NAMALWA (cell line): ENCODE data around the gene TM7SF3.
"Not testable (repeated sequence)": the region's sequence is repeated elsewhere in the genome, so short reads cannot be mapped to it uniquely, and the experiment has no call there.

Experiments
- DNase-seq: peaks from one replicate; pipeline ENCODE4 v3.0.0-alpha.2; 2015; ENCODE audit warnings: low spot score

The TM7SF3 gene, protein sequence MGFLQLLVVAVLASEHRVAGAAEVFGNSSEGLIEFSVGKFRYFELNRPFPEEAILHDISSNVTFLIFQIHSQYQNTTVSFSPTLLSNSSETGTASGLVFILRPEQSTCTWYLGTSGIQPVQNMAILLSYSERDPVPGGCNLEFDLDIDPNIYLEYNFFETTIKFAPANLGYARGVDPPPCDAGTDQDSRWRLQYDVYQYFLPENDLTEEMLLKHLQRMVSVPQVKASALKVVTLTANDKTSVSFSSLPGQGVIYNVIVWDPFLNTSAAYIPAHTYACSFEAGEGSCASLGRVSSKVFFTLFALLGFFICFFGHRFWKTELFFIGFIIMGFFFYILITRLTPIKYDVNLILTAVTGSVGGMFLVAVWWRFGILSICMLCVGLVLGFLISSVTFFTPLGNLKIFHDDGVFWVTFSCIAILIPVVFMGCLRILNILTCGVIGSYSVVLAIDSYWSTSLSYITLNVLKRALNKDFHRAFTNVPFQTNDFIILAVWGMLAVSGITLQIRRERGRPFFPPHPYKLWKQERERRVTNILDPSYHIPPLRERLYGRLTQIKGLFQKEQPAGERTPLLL

GRCh38 chr12:27014085-27014858 is at the start of gene TM7SF3:
Gene TM7SF3, minus strand, starts transcription at chr12:27014384. Its CDS starts 216 bp downstream, at chr12:27014168.
- peak; percentile 97 for DNase-seq

DNA sequence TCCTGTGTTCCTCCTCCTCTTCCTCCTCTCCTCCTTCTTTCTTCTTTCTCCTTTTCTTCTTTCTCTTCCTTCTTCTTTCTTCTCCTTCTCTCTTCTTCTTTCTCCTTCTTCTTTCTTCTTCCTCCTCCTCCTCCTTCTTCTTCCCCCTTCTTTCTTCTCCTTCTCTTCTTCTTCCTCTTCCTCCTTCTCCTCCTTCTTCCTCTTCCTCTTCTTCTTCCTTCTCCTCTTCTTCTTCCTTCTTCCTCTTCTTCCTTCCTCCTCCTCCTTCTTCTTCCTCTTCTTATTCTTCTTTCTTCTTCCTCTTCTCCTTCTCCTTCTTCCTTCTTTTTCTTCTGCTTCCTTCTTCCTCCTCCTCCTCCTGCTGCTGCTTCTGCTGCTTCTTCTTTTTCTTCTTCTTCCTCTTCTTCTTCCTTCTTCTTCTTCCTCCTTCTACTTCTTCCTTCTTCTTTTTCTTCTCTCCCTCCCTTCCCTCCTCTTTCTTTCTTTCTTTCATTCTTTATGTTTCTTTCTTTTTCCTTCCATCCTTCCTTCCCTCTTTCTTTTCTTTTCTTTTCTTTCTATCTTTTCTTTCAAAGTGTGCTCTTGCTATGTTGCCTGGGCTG is 49.2 kb upstream of the TM7SF3 start:
- no peak for DNase-seq

GRCh38 chr12:27061317-27061716 is 47.1 kb upstream of the TM7SF3 start:
- no peak for DNase-seq

DNA sequence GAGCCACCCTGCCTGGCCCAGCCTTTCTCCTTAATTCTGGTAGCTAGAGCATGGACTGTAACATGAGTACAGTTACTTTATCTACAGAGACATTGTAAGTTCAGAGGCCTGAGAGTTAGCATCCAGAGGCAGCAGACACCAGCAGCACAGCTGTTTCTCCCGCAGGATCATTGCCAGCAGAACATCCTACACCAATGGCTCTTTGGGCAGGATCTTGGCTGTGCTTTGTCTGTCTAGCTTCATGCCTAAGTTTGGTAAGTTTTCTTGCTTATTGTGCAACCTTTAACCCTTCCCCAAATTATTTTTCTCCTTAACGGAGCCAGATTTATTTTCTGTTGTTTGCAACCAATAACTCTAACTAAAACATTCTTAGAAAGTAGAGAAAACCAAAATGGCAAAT is 46.6 kb upstream of the TM7SF3 start:
- no peak for DNase-seq

DNA sequence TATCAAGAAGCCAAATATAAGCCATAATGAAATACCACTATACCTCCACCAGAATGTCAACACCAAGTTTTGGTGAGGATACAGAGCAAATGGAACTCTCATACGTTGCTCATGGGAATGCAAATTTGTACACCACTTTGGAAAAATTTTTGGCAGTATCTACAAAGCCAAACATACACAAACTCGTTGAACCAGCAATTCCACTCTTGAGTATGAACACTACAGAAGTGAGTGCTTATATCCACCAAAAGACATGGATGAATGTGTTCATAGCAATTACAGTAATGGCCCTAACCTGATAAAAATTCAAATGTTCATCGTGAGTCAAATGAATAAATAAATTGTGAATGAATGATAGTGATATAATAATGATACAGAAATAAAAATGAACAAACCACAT is 43.4 kb upstream of the TM7SF3 start:
- DNase-seq, result no peak

- DNase-seq, result no peak
Observed at GRCh38 chr12:27055966-27056365, 41.8 kb upstream of the TM7SF3 start.

GRCh38 chr12:27052742-27053141 is 38.6 kb upstream of the TM7SF3 start:
- no peak for DNase-seq

DNA sequence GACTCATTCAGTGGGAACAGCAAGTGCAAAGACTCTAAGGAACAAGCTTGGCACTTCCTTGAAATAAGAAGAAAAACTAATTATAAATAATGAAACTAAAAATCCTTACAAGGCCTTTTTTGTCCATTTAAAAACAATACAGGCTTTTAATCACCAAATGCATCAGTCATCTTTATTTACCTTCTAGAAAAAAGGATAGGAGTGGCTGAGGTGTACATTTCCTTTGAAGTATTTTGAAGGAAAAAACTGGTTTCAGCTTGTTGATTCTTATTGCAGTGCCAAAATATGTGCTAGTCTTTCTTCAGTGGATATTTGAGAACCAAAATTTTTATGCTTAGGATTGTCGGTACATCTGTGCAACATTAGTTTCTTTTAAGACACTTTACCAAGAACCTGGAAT is 38.0 kb upstream of the TM7SF3 start:
- no peak for DNase-seq

DNA sequence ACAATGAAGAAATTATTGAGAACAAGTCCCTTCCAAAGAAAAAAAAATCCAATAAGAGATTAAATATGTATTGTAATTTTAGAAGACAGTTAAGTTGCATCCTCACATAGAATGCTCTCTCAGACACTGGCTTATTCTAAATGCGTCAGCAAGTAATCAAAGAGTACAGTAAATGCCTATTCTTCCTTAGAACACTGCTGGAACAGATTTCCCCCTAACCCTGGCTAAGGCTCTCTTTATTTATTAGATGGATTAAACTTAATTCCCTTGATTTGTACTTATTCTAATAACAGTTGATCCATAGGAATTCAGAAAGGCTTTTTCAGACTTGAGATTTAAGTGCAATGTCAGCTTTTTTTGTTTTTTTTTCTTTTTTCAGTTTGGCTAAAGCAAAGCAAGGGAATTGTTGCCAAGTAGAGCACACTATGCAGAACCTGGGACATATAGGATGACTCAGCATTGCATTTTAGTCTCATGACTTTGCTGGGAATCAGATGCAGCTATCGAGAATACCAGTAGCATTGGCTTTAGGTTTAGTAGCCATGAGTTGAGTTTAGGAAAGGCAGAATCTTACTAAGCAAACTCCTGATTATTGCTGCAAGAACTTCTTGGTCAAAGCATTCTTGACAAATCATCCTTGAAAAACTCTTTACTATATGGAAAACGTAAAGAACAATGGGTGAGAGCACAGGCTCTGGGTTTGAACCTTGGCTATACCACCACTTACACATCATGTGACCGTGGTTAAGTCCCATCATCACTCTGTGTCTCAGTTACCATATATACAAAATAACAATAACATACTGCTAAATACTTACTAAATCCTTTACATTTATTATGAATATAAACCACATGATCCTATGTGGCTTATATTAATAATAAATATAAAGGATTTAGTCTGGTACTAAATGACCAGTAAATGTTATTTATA is 34.9 kb upstream of the TM7SF3 start:
- DNase-seq, result no peak

DNA sequence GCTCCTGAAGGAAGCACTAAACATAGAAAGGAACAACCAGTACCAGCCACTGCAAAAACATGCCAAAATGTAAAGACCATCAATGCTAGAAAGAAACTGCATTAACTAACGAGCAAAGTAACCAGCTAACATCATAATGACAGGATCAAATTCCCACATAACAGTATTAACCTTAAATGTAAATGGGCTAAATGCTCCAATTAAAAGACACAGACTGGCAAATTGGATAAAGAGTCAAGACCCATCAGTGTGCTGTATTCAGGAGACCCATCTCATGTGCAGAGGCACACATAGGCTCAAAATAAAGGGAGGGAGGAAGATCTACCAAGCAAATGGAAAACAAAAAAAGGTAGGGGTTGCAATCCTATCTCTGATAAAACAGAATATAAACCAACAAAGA is 27.8 kb upstream of the TM7SF3 start:
- not testable (repeated sequence) for DNase-seq

- not testable (repeated sequence) for DNase-seq
Observed at GRCh38 chr12:27040637-27041036, 26.5 kb upstream of the TM7SF3 start.

- DNase-seq, result no peak
Observed at GRCh38 chr12:27034607-27035293, 20.6 kb upstream of the TM7SF3 start.

DNA sequence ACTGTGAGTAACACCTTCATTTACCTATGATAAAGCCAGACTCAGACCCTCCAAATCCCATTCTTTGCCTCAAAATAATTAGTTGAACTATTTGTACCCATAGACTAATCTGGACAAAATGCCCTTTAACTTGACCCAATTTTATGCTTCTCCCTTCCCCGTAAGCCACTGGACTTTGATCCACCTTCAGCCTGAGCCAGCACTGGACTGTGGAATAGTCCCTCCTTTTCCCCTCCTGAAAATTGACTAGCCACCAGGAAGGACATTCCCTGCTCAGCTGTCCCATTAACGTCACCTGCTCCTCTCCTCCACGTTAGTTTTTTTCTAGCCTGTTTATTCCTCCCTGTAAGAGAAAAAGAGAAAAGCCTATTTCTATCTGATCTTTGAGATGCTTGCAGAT is 18.5 kb upstream of the TM7SF3 start:
- no peak for DNase-seq

DNA sequence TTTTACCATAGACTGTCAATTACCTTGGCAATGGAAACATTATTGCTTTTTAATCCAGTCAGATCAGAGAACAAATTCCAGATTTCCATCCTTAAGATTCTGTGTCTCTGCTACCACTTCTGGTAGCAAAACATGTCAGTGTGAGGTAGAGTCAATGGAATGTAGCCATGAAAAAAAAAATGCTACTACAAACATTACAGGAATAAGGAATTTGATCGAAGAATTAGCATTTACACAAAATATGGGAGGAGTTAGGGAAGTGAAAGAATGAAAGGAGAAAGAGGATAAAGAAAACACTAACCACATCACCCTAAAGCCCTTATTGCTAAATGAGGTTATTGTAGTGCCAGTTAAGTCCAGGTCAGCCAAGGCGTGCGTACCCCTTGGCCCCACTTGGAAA is 17.3 kb upstream of the TM7SF3 start:
- no peak for DNase-seq

GRCh38 chr12:27026257-27026656 is 12.1 kb upstream of the TM7SF3 start:
- DNase-seq, result no peak

- DNase-seq, result no peak
Observed at GRCh38 chr12:27025116-27025515, 10.9 kb upstream of the TM7SF3 start.

- no peak for DNase-seq
Observed at GRCh38 chr12:27024291-27024690, 10.1 kb upstream of the TM7SF3 start.

DNA sequence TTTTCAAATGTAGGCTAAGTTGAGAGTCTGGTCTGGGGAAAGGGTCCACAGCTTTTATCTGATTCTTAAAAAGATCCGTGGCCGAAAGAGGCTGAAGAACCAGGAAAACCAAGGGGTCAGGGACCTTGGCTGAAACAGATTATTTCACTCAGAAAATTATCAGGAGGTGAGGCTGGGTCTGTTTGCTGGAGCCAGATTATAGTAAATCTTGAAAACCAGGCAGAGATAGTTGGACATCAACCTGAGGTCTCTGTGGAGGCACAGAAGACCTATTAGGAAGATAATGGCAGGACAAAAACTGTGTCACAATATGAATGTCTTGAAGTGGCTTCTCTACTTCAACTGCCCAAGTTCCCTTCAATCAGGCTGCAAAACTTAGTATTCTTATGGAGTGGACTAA is 6.6 kb upstream of the TM7SF3 start:
- DNase-seq, result no peak

GRCh38 chr12:27018037-27018436 is 3.9 kb upstream of the TM7SF3 start:
- no peak for DNase-seq

GRCh38 chr12:27017163-27017823 is 3.1 kb upstream of the TM7SF3 start:
- DNase-seq, result not testable (repeated sequence)
